ENCODE results near the gene PLEKHO1.

PLEKHO1 gene

GRCh38 chr1:150155413-150156071, 5.8 kb downstream of the PLEKHO1 start:
- no peak for DNase-seq (ENCODE audit: low read depth)
- TF ChIP-seq POLR2A (IDR thresholded peaks at IDR 0.05; ENCODE audit: extremely low read depth, insufficient read length) = no peak
- TF ChIP-seq MYC (IDR thresholded peaks at IDR 0.05; ENCODE audit: low read depth, low read length) = no peak
- TF ChIP-seq MAX (IDR thresholded peaks at IDR 0.05; ENCODE audit: low read depth, low read length) = no peak
- H3K4me3 ChIP-seq (ENCODE audit: low read depth, low read length) = no peak overlapping the region

- no peak overlapping the region for H3K4me3 ChIP-seq (ENCODE audit: low read depth, low read length)
- DNase-seq (ENCODE audit: low read depth) = no peak
- no peak for TF ChIP-seq POLR2A (IDR thresholded peaks at IDR 0.05; ENCODE audit: extremely low read depth, insufficient read length)
- no peak for TF ChIP-seq CTCF (IDR thresholded peaks at IDR 0.05; ENCODE audit: low read depth, low read length)
- TF ChIP-seq MYC (IDR thresholded peaks at IDR 0.05; ENCODE audit: low read depth, low read length) = no peak
- TF ChIP-seq MAX (IDR thresholded peaks at IDR 0.05; ENCODE audit: low read depth, low read length) = no peak
Measured at GRCh38 chr1:150156868-150157603, 7.3 kb downstream of the PLEKHO1 start.

- peak; percentile 80 for DNase-seq (ENCODE audit: low read depth)
- H3K4me3 ChIP-seq (ENCODE audit: low read depth, low read length) = peak overlapping the region; percentile 34
- TF ChIP-seq CTCF (IDR thresholded peaks at IDR 0.05; ENCODE audit: low read depth, low read length) (no peak), POLR2A (IDR thresholded peaks at IDR 0.05; ENCODE audit: extremely low read depth, insufficient read length) (no peak), MAX (IDR thresholded peaks at IDR 0.05; ENCODE audit: low read depth, low read length) (no peak), MYC (IDR thresholded peaks at IDR 0.05; ENCODE audit: low read depth, low read length) (0 out of 2 replicates have a peak, but pooled peaks have one; percentile 47)
Measured at GRCh38 chr1:150159550-150159949, 9.8 kb downstream of the PLEKHO1 start.

GRCh38 chr1:150160964-150161621, 11.4 kb downstream of the PLEKHO1 start:
- TF ChIP-seq CTCF (IDR thresholded peaks at IDR 0.05; ENCODE audit: low read depth, low read length) (no peak), MYC (IDR thresholded peaks at IDR 0.05; ENCODE audit: low read depth, low read length) (no peak), POLR2A (IDR thresholded peaks at IDR 0.05; ENCODE audit: extremely low read depth, insufficient read length) (no peak), MAX (IDR thresholded peaks at IDR 0.05; ENCODE audit: low read depth, low read length) (no peak)
- H3K4me3 ChIP-seq (ENCODE audit: low read depth, low read length) = peak overlapping the region; percentile 9

GRCh38 chr1:150161747-150162581, 12.2 kb downstream of the PLEKHO1 start:
- no peak overlapping the region for H3K4me3 ChIP-seq (ENCODE audit: low read depth, low read length)
- TF ChIP-seq MYC (IDR thresholded peaks at IDR 0.05; ENCODE audit: low read depth, low read length) = no peak
- TF ChIP-seq MAX (IDR thresholded peaks at IDR 0.05; ENCODE audit: low read depth, low read length) = no peak
- no peak for TF ChIP-seq POLR2A (IDR thresholded peaks at IDR 0.05; ENCODE audit: extremely low read depth, insufficient read length)
- no peak for TF ChIP-seq CTCF (IDR thresholded peaks at IDR 0.05; ENCODE audit: low read depth, low read length)
- peak; percentile 53 for DNase-seq (ENCODE audit: low read depth)

More at GRCh38 chr1:150160964-150161621, 11.4 kb downstream of the PLEKHO1 start:
- DNase-seq (ENCODE audit: low read depth) = no peak
